ENCODE data around the gene SPRED3.

- TF ChIP-seq REST (IDR thresholded peaks at IDR 0.05; ENCODE audit: borderline replicate concordance): no peak
- no peak for TF ChIP-seq CTCF (IDR thresholded peaks at IDR 0.05; ENCODE audit: poor library complexity, severe bottlenecking)
- no peak for TF ChIP-seq EZH2 (IDR thresholded peaks at IDR 0.05; ENCODE audit: borderline replicate concordance, insufficient read depth, low read length, poor library complexity, severe bottlenecking)
- TF ChIP-seq RAD21 (conservative IDR thresholded peaks at IDR 0.05): no peak
- no peak for TF ChIP-seq SMC3 (conservative IDR thresholded peaks at IDR 0.05; ENCODE audit: poor library complexity)
- no peak for TF ChIP-seq TAF1 (IDR thresholded peaks at IDR 0.05; ENCODE audit: low read depth)
Observed at GRCh38 chr19:38350883-38351282, 37.6 kb upstream of the SPRED3 start.

Data from neural cell (in vitro differentiated cells).